Renal cortex interstitium (tissue), 11 donors: ENCODE measurements around the gene HAUS3. TPM values are rescaled to one million over a fixed set of nuclear protein-coding genes. Genes with fewer than 3 reads are reported as not detected.

Experiments
- DNase-seq, 11 donors: peaks; one replicate each; pipeline ENCODE4 v3.0.0-alpha.2; 2013; ENCODE audit warnings: low read depth in 9 of 11, low spot score in 4 of 11; ENCODE audit errors: extremely low read depth in 1 of 11
- polyA plus RNA-seq, 3 donors: library from polyadenylated mRNA; unstranded; fragments of 120-200 nt; gene quantifications; one replicate each; pipeline ENCODE4 v1.2.1, GENCODE V29; 2013; ENCODE audit not compliant: insufficient read length in 3 of 3

Gene HAUS3
- polyA plus RNA-seq, 3 donors = 20.0 to 22.6 (median 20.3) TPM

DNA sequence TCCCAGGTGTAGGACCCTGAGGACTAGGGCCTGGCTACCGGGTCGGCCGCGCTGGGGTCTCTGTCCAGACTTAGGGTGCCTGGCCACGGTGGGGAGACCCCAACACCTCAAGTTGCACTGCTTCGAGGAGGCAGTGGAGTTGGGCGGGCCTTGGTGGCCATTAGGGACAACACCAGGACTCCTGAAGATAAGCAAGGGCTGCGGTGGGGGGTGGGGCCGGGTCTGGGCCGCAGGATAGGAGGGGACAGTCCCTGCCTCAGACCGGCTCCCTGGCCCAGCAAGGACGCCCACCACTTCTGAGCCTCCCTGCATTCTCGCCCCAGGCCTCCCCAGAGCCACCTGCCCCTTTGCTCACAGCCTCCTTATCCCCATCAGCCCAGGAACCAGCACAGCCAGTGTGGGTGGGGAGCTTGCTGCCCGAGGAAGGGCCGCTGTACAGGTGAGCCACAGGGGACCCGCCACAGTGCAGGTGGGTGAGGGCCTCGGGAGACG is 25.4 kb upstream of the HAUS3 start:
- no peak for DNase-seq

DNA sequence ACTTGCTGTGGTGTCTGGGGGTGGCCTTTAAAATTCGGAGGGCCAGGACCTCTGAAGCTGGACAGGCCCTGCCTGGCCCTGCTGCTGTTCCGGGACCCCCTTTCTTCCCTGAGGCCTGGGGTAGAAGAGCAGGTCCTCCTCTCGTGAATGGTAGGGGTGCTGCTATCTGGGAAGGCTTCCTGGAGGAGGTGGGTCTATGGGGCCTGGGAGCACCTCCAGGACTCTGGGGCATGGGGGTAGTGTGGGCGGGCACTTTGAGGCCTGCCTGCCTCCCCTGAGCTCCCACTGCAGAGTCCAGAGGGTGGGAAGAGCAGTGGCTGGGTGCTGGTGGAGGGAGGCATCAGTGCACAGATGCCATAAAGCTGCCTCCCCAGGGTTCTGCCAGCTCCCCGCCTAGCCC is 24.9 kb upstream of the HAUS3 start:
- no peak for DNase-seq

DNA sequence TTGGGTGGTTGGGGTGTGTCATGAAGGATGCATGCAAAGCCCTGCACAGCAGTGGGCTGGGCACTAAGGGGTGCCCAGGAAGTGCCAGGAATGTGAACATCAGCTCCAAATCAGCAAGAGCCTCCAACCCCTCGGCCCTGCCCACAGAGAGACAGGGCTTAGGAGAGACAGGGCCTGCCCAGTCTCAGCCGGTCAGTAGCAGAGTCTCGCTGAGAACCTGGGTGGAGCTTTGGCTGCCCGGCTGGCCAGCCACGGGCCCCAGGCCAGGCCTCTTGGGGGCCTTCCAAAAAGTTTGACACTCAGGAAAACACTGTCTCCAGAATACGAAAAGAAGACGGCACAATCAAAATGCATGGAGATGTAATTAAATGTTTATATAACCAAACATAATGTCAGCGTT is 24.3 kb upstream of the HAUS3 start:
- DNase-seq = no peak

DNA sequence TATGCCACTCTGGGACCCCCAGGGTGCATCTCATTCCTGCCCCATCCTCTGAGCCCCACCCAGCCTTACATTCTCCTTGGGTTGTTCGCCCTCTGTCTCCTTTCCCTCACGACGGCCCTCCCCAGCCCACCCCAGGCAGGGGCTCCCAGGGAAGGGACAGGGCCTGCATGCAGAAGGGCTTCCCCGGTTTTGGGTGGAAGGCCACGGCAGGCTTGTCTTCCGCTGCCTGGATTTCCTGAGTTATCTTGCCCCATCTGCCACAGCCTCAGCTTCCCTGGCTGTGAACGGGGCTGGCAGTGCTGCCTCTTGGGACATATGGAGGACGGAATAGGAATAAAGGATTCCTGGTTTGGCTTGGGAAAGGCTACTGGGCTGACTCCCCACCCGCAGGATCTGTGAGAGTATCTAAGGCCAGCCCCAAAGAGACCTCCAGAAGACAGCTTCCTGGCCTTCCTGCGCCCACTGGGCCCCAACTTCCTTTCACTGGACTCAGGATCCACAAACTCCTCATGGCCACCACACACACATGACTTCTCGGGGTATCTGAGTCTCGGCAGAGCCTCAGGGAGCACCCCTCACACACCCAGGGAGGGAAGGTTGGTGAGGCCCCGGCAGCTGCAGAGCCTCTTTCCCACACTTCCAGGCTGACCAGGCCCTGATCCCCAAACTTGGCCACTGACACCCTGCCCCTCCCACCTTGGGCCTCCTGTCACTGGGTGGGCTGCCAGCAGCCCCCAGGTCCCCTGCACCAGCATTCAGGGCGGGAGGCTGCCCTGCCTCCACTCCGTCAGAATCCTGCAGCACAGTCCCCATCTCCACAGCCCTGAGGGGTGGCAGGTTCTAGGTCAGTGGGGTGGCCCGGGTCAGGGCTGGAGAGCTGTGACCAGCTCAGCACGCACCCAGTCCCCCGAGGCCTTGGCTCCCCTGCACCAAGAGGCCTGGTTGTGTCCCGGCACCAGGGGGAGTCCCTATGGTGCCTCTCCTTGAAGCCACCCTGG is 23.5 kb upstream of the HAUS3 start:
- no peak for DNase-seq

DNA sequence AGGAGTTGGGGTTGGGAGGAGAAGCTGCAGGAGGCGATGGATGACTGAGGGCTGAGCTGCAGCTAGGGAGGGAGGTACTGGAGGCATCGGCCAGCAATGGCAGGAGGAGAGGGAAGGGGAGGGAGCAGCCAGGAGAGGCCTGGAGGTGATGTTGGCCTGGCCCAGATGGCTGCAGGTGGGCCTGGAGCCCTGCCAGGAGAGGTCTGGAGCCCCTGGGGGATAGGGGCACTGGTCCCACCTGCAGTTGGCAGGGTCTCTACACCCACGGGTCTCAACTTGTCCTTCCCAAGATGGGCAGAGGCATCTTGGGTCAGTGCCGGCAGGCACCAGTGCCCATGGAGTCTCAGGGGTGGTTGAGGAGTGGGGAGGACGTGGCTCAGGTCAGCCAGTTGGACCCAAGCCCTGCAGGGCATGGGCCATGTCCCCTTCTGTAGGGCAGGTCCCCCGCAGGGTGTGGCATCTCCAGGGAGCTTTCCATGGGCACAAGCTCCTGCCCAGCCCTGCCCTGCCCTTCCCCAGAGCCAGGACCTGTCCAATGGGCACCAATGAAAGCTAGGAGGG is 22.6 kb upstream of the HAUS3 start:
- DNase-seq = no peak

DNA sequence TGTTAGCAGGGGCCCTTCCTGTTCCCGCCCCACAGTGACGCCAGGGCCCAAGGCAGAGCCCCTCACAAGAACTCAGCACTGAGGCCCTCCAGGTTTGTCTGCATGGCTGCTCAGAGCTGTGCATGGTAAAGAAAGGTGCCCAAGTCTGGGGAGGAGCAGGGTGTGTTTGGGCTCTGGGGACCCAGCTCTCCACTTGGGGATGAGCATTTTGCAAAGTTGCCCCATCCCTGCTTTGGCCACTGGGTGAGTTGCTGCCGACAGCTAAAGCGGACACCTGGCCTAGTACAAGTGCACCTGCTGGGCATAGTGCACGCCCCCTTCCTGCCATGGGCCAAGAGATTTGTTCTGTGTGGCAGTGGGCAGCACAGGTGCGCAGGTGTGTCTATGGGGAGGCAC is 22.0 kb upstream of the HAUS3 start:
- DNase-seq = no peak

DNA sequence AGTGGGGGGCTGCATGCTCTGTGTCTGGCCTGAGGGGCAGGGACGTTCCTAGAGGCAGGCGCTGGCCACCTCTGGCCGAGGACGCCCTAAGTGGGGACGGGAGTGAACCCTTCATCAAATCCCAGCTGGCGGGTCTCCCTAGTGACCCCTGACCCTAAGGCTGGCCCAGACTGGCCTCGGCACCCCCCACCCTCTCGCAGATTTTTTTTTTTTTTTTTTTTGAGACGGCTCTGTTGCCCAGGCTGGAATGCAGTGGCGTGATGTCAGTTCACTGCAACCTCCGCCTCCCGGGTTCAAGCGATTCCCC is 21.0 kb upstream of the HAUS3 start:
- DNase-seq = no peak

DNA sequence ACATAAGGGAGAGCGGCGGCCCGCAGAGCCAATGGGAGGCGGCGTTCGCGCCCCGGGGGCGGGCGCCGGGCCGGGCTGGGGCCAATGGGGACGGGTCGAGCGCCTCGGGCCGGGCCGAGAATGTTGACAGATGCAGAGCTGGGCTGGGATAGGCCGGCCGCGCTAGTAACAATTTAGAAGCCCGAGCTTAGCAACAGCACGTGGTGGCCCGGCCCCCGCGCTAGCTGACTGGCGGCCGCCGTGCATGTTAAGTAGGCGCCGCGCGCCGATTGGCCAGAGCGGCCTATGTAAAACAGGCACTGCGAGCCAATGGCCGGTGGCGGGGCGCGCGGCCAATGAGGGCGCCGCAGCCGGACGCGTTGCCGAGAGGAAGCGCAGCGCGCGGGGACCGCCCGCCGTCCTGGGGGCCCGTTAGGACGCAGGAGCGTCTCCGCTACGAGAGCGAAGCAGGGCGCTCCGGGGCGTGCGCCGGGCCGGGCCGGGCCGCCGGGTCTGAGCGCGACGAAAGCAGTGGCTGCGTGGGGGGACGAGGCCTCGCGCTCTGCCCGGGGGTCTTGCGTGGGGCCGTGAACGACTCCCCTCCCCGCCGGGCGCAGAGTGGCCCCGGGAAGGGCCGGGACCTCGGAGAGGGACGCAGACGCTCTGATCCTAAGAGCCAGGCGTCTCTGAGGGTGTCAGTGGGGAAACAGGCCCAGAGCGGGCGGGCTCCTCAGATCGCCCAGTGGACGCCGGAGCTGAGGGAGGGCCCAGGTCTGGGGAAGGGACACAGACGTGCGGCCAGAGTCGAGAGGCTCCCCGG is 20.4 kb upstream of the HAUS3 start:
- DNase-seq = peak; percentile 90 to 99 (median 98)

DNA sequence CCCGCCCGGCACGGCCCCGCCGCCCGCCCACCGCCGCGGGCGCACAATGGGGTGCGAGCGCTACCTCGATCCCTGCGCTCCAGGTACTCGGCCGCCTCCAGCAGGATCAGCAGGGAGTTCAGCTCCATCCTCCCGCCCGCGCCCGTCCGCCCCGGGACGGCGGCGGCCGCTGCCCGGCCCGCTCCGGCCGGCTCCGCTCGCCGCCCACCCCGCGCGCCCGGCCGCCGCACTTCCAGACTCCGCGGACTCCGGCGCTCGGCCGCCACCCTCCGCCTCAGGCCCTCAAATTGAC is 19.9 kb upstream of the HAUS3 start, which contains the start of gene MXD4:
TSS of gene MXD4 (minus strand) at position 257 of the 292 bp plus-strand sequence. CDS start at position 128, 129 bp downstream.
- DNase-seq = no peak

DNA sequence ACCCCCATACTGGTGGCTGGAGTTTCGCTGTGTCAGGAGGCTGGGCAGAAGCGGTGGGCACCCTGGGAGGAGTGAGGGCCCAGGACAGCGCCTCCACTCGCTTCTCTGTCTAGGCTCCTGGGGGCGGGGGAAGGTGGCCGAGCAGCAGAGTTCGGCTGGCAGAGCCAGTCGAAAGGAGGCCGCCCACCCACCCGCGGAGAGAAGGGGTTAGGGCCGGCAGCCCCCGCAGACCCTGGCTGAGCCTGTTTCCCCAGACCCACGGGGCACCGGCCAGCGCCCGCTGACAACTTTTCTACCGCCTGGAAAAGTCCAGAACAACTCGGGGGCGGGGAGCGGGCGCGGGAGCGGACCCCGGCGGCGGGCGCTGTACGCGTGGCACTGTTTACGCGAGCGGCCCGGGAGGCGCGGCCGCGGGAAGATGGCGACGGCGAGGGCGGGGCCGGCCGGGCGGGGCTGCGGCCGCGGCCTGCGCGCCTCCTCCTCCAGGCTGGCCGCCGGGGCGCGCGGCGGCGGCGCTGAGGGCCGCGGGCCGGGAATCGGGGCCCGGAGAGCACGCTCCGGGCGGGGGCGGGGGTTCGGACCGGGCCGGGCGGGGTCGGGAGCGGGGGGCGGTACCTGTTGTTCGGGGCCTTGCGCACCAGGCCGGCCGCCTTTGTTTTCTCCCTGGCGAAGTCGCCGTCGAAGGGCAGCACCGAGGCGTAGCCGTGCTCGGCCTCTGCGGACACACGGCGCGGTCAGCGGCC is 19.4 kb upstream of the HAUS3 start:
- DNase-seq = peak in 1 of 11 donors; percentile 23

DNA sequence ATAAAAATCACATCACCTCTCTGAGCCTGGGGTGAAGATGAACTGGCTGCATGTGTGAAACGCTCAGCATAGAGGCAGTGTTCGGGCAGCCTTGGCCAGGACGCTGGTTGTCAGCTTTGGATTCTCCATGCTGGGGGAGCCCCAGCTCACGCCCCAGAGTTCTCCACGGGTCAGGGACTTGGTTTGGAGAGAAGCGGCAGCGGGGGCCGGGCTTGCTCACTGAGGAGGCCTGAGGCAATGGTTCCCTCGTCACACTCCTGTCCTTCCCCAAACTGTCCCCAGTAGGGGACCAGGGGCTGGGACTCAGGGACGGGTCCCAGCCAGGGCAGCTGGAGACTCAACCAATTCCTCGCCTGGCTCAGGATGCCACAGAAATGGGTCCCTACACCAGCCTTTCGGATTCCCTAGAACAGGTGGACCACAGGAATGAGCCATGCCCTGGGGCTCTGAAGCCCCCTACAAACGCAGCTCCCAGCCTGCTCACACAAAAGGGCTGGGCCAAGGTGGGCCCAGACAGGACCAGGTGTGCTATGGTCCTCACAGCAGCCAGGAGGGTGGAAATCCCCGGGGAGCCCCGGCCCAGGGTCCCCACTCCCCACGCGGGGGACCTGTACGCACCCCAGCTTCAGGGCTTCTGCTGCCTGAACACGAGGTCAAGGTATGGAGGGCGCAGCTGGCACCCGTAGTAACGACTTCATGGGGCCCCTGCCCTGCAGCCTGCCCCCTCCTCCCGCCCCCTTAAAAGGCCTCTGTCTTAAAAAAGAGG is 18.6 kb upstream of the HAUS3 start:
- no peak for DNase-seq

DNA sequence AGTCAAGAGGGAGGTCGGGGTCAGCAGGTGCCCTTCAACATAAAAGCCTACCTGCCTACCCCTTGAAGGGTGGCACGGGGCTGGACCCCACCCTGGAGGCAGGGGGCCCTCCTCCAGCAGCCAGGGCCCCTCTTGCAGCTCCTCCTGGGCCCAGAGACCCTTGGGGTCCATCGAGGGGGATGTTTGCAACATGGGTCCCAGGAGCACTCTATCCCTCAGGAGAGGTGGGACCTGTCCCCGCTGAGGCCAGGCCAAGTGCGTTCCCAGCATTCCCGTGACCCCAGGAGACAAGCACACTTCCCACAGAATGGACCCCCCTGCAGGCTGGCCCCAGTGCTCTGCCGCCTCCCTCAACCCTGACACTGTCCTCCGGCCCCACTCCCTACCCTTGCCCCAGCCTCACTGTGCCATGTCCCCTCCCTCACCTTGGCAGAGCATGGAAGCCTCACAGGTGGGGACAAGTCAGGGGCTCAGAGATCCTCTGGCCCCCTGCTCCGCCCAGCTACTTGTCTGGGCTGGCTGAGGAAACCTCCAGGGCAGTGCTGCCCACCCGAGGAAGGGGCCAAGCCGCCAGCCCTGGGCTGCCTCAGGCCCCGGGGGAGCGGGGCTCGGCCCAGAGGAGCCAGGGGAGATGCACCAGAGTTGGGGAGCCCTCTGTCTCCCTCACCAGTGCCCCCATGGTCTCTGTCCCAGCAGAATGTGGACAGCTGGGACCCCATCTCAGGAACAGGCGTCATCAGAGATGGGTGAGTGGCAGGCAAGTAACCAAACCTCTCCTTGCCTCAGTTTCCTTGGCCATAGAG is 17.8 kb upstream of the HAUS3 start:
- DNase-seq = no peak

DNA sequence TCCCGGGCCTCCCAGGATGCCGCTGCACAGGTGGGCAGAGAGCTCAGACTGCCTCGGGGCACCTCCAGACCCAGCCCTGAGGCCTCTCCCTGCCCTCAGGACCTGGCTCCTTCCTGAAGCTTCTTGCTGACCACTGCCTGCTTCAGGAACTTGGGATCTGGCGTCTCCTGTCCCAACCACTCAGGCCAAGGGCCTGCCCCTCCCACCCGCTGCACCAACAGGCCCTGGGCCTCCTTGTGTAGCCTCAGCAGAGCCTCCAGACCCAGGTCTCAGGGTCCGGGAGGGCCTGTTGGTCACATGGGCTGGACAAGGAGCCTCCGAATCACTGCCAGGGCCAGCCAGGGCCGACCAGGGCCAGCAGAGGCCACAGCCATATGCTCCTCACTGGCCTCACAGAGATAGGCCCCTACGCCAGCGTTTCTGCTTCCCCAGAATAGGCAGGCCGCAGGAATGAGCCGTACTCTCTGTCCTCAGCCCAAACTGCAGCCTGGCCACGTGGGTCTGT is 17.2 kb upstream of the HAUS3 start:
- DNase-seq = no peak

DNA sequence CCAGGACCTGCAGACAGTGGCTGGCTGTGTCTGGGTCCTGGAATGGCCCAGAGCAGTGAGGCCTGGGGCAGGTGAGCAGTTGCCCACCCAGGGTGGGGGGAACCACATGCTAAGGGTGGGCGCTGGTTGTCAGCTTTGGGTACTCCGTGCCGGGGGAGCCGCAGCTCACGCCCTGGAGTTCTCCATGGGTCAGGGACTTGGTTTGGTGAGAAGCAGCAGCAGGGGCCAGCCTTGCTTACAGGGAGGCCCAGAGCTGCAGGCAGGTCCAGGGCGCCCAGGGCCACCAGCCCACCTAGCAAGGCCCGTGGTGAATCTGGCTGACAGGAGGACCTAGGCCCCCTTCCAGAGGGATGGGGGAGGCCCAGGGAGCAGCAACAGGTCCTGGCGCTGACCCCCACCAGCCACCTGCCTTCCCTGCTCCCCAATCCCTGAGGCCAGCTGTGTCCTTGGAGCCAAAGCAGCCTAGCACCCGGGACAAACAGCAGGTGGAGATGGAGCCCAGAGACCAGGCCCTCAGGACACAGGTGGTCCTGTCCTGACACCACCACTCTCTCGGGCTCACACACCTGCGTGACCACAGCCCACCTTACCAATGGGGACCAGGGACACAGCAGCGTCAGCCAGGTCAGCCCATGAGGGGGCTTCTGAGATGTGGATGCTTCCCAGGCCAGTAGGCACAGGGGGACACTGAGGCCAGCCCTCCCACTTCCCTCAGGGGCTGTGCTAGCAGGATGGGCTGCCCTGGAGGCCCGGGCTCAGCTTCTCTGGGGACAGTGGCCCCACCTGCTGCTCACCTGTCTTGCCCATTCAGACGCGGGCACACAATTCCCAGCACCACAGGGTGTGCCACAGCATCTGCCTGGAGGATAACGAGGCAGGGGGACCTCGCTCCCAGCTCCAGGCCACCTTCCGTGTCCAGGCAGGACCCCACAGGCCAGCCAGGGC is 16.4 kb upstream of the HAUS3 start:
- DNase-seq = no peak

DNA sequence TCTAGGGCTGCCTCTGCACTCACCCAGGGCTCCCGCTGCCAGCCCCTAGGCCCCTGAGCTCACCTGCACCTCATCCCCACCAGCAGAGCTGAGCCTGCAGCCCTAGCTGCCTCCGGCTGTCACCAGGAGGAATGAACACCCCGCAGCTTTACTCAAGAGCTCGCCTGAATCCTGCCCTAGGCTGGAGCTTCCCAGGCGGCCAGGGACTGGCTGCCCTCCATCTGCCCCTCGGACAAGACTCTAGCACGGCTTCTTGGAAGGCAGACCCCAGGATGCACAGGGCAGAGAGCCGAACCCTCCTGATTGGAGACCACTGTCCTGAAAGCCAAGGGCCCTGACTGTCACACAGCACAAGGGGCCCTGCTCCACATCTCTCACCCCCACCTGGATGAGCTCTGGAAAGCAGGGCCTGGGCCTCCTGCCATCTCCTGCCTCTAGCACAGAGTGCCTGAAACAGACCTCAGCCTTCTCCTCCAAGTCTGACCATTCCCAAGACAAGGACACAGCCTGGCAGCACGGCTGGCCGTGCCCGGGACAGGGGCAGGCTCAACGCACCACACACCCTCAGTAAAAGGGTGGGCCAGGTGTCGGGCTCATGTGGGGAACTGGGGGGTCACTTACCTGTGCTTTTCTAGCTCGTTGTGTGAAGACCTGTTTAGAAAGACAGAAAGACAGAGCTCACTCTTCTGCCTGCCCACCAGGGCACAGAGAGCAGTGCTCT is 15.6 kb upstream of the HAUS3 start:
- DNase-seq = no peak

DNA sequence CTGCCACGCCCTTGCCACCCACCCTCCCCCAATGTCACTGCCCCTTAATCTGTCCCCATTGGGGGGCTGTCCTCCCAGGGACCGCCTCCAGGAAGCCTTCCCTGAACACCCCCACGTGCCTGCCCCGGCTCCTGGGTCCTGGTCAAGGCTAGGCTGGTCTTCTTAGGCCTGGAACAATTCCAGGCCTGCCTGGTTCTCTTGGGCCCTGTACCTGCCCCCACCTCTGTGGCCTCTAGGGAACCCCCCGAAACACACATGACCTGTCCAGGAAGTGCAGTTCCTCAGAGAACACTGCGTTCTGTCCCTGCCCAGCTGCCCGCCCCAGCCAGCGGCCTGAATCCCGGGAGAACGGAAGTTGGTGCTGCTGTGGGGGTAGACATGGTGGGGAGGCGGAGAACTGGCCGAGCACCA is 14.9 kb upstream of the HAUS3 start:
- no peak for DNase-seq
